DOHH2 (cell line): Measurements from ENCODE around the gene CALHM6.

Experiments
- CTCF ChIP-seq: fragments of 200-600 bp; sonication (generic); IDR thresholded peaks from one replicate; pipeline ENCODE4 v1.5.1; 2014; ENCODE audit warnings: antibody characterized with exemption, mild to moderate bottlenecking, low read depth, low read length; ENCODE audit not compliant: poor library complexity, severe bottlenecking
- EZH2phosphoT487 ChIP-seq: fragments of 200-600 bp; sonication (generic); IDR thresholded peaks from 2 replicates; pipeline ENCODE4 v1.6.1; 2017; ENCODE audit warnings: borderline replicate concordance, mild to moderate bottlenecking, antibody characterized with exemption, low read length, moderate library complexity, mixed read lengths

GRCh38 chr6:116447496-116448011, 13.6 kb upstream of the CALHM6 start:
- TF ChIP-seq CTCF (no peak), EZH2phosphoT487 (no peak)
